ENCODE data around the gene PLVAP.

Gene PLVAP, protein sequence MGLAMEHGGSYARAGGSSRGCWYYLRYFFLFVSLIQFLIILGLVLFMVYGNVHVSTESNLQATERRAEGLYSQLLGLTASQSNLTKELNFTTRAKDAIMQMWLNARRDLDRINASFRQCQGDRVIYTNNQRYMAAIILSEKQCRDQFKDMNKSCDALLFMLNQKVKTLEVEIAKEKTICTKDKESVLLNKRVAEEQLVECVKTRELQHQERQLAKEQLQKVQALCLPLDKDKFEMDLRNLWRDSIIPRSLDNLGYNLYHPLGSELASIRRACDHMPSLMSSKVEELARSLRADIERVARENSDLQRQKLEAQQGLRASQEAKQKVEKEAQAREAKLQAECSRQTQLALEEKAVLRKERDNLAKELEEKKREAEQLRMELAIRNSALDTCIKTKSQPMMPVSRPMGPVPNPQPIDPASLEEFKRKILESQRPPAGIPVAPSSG

DNA sequence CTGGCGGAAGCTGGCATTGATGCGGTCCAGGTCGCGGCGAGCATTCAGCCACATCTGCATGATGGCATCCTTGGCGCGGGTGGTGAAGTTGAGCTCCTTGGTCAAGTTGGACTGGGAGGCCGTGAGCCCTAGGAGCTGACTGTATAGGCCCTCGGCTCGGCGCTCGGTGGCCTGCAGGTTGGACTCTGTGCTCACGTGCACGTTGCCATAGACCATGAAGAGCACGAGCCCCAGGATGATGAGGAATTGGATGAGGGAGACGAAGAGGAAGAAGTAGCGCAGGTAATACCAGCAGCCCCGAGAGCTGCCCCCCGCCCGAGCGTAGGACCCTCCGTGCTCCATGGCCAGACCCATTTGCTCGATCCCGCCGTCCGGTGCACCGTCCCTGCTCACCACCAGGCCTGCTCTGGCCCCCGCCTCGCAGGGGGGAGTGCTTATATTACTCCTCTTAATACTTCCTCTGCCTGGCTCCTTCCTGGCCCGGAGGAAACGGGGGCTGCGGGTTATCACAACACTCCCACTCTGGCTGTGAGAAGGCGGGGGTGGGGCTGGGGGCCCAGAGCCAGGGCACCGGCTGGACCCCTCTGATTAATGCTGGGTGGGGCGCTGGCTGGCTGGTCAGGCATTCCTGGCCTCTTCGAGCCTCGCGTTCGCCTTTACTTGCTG lies at the start of gene PLVAP:
TSS of gene PLVAP (minus strand) at position 408 of the 666 bp plus-strand sequence. CDS start at position 354, 54 bp downstream.
- DNase-seq (ENCODE audit: low read depth in 2 of 2), result no peak

DNA sequence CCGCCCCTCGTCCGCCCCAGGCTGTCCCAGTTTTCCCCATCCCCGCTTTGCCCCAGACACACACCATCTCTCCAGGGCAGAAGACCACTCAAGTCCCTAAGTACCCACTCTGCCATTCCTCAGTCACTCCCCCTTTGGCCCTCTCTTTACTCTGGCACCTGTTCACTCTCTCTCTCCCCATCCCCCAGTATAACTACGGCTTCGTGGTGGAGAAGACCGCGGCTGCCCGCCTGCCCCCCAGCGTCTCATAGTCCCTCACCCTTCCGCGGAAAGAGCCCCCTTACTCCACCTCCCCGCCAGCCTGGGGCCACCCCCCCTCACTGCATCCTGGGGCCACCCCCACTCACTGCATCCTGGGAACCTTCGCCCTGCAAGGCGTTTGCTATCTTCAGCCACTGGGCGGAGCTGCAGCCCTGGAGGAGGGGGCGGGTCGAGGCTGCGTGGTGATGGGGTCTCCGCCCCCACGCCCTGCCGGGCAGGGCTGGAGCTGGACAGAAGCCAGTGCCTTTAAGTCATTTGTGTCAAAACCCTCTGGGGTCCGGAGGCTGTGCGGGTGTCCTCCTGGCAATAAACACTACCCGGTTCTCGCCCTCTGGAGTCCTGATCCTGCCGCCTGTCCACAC lies 47.7 kb upstream of the PLVAP start:
- no peak for DNase-seq (ENCODE audit: low read depth in 2 of 2)

DNA sequence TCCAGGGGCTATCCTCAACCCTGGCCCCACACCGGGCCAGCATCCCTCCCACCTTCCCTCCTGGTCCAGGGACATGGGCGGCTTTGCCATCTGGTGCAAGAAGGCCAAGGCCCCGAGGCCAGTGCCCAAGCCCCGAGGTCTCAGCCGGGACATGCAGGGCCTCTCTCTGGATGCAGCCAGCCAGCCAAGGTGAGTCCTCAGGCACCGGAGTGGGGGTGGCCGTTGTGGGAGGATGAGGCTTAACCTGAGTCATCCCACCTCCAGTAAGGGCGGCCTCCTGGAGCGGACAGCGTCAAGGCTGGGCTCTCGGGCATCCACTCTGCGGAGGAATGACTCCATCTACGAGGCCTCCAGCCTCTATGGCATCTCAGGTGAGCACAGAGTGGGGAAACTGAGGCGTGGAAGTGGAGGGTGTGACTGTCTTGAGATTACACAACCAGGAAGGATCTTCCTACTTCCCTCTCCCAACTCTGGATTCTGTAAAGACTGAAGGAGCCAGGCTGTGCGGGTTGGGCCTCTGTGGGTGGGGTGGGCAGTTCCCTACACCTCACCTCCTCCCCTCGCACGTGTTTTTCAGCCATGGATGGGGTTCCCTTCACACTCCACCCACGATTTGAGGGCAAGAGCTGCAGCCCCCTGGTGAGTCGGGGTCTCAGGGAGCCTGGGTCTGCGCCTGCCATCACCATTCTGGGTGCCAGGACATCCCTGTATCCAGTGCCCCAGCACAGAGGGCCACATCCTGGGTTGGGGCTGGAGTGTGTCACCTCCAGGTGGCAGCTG lies 46.5 kb upstream of the PLVAP start:
- DNase-seq (ENCODE audit: low read depth in 2 of 2), result no peak

DNA sequence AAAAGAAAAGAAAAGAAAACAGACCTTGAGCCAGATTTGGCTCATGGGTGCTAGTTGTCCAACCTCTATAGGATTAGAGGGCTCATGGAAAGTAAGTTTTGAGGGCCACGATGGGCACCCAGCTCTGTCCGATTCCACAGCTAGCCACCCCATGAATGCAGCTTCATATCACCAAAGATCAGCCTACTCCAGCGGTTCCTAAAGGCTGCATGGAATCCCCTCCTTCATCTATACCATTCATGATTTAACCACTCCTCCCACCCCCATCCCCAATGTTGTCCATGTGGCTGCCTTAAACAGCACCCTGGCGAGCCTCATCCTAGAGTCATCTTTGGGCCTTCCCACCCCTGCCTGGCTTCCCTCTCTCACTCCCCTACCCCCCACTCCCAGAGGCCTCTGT lies 44.8 kb upstream of the PLVAP start:
- no peak for DNase-seq (ENCODE audit: low read depth in 2 of 2)

DNA sequence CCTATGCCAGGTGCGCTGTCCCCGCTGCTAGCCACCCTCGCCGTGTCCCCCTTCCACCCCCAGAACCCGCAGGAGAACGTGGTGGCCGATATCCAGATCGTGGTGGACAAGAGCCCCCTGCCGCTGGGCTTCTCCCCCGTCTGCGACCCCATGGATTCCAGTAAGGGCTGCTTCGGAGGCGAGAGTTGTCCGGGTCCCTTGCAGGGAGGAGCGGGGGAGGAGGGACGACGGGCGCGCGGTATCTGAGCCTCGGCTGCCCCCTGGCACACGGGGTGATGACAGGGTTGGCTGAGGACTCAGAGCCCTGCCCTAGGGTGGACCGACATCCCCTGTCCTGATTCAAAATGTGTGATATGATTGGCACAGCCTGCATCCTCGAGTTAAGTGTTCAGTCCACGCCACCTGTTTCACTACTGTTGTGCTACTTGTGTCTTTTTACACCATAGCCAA lies 43.4 kb upstream of the PLVAP start:
- no peak for DNase-seq (ENCODE audit: low read depth in 2 of 2)

DNA sequence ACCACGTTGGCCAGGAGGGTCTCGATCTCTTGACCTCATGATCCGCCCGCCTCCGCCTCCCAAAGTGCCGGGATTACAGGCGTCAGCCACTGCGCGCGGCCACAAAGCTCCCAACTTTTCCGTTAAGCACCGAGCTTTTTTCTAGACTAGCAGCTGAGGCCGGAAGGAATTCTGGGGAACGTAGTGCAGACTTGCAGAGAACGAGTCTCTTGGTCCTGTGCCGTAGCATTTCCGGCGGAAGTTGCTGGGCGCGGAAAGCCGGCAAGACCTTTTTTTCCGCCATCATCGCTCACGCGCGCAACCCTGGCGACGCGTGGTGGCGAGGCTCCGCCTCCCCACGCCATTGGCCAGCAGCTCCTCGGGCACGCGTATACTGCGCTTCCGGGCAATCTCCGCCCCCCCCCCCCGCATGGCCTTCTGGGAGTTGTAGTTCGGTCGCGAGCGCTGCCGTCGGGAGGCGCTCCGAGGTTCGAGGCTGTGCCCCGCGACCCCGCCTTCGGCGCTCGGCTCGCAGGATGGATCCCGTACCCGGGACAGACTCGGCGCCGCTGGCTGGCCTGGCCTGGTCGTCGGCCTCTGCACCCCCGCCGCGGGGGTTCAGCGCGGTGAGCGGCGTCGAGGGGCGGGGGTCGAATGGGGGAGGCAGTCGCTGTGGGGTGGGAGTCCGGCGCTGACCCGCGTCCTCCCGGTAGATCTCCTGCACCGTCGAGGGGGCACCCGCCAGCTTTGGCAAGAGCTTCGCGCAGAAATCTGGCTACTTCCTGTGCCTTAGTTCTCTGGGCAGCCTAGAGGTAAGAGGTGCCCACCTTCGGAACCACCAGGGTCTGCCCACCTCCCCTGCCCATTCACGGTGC lies 42.7 kb upstream of the PLVAP start, which contains the start of gene MVB12A:
TSS of gene MVB12A (plus strand) at position 427 of the 854 bp plus-strand sequence. CDS start at position 516, 89 bp downstream.
- DNase-seq (ENCODE audit: low read depth in 2 of 2), result peak; percentile 90

DNA sequence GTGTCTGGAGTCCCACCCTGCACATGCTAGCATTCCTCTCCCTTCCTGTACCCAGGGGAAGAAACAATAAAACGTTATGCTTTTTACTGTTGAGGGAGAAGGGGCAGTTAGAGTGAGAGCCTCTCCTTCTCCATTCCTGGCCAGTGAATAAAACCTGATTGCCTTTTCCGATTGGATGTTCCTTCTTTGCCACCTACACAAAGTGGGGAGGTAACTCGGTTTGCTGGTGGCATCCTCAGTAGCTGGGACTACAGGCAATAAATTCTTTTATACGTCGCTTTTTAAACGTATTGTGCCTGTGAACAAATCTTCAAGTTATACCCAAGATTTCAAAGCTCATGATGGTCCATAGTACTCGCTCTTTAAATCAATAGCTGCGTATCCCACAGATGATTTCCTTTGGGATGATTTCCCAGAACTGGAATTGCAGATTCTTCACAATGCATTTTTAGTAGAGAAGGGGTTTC lies 42.0 kb upstream of the PLVAP start:
- DNase-seq (ENCODE audit: low read depth in 2 of 2), result no peak

DNA sequence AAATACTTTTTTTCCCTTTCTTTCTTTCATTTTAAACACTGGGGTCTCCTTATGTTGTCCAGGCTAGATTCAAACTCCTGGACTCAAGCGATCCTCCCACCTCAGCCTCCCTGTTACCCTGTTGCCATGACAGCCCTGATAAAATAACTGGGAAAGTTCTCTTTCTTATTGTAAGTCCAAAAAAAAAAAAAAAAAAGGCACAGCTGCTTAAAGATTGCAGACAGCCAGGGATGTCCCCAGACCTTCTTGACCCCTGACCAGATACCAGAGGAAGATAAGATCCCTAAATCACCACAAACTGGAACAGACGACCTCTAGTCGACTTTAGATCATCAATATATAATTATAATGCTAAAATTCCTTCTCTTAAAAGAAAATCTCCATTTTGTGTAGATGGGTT lies 41.6 kb upstream of the PLVAP start:
- DNase-seq (ENCODE audit: low read depth in 2 of 2), result no peak

DNA sequence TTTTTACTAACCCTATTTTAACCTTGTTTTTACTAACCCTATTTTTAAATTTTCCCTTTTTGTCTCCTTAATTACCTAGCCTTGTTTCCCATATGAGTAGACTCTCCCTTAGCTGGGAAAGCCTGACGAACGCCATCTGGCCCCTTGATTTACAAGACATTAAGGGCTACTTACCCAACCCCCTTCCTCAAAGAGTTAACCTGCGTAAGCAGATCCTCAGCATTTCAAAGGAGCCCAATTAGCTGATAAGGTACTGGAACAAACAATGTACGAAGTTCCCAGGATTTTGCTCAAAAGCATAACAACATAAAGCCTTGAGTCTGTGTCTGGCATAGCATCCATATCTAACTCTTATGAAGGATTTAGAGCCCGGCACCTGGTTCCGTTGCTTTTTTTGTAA lies 38.0 kb upstream of the PLVAP start:
- DNase-seq (ENCODE audit: low read depth in 2 of 2), result no peak

DNA sequence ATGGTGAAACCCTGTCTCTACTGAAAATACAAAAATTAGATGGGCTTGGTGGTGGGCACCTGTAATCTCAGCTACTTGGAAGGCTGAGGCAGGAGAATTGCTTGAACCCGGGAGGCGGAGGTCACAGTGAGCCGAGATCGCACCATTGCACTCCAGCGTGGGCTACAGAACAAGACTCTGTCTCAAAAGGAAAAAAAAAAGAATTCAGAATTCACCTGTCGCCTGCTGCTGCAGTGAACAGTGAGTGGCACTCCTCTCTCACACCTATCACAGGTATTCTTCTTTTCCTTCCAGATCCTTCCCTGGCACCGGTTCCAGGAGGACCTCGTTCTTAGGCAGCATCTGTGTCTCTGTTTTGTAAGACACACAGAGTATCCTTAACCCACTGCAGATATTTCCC lies 37.0 kb upstream of the PLVAP start:
- DNase-seq (ENCODE audit: low read depth in 2 of 2), result no peak

DNA sequence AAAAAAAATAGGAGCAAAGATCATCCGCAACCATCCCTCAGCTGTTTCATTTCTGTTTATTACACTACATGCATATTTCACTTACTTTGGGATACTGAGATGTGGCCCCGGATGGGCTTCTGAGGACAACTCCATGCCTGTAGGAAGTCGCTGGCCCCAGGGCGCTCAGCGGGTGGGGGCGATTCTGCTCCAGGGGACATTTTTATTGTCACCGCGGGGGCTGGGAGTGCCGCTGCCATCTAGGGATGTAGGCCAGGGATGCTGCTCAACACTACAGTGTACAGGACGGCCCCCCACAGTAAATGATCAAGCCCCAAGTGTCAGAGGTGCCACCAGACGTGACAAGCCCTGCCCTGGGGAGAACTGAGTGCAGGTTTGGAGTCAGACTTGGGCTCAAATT lies 34.7 kb upstream of the PLVAP start:
- no peak for DNase-seq (ENCODE audit: low read depth in 2 of 2)

DNA sequence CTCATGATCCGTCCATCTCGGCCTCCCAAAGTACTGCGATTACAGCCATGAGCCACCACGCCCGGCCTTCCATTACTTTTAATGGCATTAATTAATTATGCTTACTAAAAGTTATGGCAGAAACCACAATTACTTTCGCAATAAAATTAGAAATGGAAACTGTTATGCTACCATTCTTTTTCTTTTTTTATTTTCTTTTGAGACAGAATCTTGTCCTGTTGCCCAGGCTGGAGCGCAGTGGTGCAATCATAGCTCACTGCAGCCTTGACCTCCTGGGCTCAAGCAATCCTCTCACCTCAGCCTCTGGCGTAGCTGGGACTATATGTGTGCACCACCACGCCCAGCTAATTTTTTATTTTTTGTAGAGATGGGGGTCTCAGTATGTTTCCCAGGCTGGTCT lies 32.8 kb upstream of the PLVAP start:
- DNase-seq (ENCODE audit: low read depth in 2 of 2), result no peak

DNA sequence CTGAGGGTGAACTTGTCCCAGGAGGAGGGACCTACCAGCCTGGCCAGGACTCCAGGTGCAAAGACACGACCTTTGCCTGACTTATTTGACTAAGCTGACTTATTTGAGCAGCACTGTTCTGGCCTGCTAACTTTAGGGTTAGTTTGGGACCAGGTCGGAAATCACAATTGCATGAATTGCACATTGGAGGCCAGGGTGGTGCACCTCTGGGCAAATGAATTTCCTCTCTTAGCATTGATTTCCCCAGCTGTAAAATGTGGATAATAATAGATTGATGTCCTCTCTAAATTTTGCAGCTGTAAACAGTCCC lies 29.7 kb upstream of the PLVAP start:
- no peak for DNase-seq (ENCODE audit: low read depth in 2 of 2)

DNA sequence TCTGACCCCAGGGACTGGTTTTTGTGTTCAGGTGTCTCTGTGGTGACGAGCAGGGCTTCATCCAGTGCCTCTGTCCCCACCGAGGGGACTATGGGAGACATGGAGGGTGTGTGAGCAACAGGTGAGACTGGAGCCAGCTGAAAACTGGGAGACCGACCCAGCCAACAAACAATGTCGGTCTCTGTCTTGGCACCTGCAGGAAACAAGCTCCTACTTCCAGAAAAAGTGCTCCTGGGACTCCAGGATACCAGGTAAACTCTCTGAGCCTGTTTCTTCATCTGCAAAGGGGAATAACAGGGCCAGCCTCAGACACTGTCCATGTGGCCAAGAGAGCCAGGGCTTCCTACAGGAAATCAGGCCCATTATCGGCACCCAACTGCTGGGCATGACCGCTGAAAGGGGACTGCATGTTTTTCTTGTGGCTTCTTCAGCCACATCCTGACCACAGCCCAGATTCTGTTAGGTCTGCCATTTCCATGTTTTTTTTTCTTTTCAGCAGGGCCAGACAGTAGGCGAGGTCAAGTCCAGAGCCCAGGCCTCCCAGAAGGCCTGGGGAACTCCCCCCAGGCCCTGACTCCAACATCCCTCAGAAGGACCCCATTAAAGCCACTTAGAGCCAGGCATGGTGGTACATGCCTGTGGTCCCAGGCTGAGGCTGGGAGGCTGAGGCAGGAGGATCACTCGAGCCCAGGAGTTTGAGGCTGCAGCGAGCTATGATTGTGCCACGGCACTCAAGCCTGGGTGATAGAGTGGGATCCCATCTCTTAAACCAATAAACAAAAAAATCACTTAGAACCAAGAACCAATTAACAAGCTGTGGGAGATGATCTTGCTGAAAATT lies 29.1 kb upstream of the PLVAP start:
- DNase-seq (ENCODE audit: low read depth in 2 of 2), result no peak

DNA sequence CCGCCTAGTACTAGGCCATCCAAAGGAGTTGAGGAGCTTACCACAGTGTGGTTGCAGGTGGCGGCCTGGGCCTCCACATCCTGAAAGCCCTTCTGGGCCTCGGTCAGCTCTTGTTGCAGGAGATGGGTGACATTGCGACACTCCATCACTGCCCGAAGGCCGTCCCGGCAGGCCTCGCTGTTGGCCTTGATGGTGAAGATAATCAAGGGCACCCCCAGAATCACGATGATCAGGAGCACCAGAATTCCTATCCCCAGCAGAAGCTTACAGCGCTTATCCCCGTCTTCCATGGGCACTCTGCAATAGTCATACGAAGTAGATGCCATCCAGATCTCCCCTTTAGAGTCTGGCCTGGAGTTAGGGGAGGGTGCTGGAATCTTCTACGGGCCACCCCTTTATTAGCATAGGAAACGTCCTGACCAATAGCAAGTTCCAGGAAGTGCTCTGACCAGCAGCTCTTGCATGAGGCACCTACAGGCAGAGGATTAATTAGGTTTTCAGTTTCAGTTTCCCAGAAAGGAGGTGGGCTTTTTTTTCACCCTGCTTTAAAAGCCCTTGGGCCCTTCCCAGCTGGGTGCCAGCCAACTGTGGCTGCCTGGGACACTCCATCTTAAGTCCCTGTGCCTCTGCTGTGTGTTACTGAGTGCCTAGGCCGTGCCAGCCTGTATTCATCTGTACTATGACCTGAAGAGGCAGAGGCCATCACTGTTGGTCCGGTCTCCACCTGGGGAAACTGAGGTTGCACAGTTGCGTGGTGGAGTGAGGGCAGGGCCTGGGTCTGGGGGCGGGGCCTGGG lies 28.3 kb upstream of the PLVAP start, which contains the start of gene BST2:
TSS of gene BST2 (minus strand) at position 381 of the 796 bp plus-strand sequence. CDS start at position 326, 55 bp downstream.
- no peak for DNase-seq (ENCODE audit: low read depth in 2 of 2)

DNA sequence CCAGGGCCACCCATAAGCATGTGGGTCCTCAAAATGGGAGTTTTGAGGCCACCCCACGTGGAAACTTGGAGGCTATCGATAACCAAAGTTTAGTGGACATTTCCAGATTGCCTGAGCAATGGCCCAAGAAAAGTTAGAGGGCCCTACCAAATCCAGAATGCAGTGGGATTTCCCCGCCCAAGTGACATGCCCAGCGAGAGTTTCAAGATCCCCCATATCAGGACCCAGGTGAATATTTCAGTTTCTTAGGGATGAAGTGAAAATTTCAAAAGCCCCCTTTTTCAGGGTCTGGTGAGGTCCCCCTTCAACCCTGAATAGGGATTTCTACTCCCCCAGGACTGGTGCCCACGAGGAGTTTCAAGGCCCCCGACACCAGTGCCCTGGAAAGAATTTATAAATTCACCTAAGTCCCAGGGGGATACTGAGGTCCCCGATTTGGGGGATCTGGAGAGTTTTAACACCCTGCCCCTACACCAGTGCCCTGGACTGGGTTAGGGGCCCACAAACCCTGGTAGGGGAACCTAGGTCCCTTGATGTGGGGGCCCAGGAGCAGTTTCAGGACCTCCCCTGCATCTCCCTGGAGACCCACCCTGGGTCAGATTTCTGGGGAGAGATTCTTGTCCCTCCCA lies 27.6 kb upstream of the PLVAP start:
- DNase-seq (ENCODE audit: low read depth in 2 of 2), result no peak

DNA sequence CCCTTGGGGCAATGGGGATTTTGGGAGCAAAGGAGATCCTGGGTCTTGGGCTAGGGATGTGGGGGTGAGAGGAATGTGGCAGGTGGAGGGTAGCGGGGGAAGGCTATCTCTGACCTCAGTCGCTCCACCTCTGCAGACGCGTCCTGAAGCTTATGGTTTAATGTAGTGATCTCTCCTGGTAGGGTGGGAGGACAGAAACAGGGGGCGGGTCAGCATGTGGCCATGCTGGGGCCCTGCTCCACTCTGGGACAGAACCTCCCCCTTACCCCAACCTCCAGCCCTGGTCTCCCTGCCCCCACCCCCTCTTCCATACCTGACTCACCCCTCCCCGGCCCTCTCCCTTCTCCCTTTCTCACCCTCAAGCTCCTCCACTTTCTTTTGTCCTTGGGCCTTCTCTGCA lies 26.9 kb upstream of the PLVAP start:
- DNase-seq (ENCODE audit: low read depth in 2 of 2), result no peak
